HK-2 (cell line): ENCODE measurements around the gene ALDH16A1.
A peak's percentile ranks its signal among the peaks of the same experiment; 100 is the strongest.
"Not testable (repeated sequence)": the region's sequence is repeated elsewhere in the genome, so short reads cannot be mapped to it uniquely, and the experiment has no call there.

ENCODE experiments used
- DNase-seq: peaks from one replicate; pipeline ENCODE4 v3.0.0-alpha.2; 2018; ENCODE audit not compliant: unreplicated experiment

ALDH16A1 gene

DNA sequence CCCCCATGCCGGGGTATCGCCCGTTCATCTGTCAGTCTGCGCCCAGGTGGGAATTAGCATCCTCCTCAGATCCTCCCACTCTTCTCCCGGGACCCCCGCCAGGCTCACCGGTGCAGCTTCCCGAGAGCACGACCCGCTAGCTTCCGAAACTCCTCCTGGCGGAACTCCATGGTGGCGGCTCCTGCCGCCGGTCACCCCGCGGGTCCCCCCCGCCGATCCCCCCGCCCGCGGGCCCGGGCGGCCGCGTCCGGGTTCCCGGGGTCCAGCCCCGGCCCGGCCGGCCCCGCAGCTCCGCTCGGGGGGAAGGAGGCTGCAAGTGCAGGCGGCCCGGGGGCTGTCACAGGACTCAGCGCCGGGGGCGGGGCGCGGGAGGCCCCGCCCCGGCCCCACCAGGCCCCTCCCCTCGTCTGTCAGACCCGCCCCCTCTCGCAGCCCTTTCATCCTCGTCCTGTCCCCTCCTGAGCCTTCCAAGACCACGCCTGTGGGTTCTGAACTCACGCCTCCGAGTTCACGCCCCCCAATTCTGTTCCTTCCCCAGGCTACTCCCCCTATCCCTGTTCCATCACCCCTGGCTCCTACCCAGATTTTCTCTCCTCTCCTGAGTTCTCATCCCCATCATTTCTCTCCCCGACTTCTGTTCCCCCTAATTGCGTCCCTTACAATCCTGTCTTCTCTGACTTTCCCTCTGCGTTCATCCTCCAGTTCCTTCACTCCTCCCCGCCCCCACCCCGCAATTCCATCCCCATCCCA is 11.6 kb upstream of the ALDH16A1 start, which contains the start of gene SLC17A7:
TSS of gene SLC17A7 (minus strand) at position 318 of the 750 bp plus-strand sequence. CDS start at position 170, 148 bp downstream.
- DNase-seq, result no peak

DNA sequence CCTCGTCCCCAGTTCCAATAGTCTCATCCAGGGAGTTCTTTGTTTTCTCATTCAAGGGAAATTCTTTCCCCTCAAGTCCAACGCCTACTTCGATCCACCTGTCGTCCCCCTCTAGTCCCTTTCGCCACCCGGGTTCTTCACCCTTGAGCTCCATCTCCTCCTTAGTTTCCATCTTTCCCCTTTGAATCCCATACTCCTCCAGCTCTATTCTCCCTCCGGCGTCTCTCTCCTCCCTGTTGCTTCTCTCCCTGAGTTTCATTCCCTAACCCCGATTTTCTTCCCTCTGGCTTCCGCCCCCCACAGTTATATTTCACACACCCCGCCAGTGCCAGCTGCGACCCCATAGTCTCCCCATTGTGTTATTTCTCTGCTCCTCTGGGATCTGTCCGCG is 11.1 kb upstream of the ALDH16A1 start:
- DNase-seq, result no peak

DNA sequence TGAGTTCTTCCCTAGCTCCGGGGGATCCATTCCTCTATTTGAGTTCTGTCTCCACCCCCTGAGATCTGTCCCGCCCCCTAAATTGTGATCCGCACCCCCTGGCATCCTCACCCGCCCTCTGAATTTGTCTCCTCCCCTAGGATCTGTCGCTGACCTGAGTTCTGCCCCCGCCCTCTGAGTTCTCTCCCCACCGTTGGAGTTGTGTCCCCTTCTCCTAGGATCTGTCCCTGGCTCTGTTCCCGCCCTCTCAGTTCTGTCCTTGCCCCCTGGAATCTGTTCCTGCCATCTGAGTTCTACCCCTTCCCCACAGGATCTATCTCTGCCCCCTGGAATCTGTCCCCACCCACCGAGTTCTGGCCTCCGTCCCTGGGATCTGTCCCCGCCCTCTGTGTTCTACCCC is 10.7 kb upstream of the ALDH16A1 start:
- no peak for DNase-seq

DNA sequence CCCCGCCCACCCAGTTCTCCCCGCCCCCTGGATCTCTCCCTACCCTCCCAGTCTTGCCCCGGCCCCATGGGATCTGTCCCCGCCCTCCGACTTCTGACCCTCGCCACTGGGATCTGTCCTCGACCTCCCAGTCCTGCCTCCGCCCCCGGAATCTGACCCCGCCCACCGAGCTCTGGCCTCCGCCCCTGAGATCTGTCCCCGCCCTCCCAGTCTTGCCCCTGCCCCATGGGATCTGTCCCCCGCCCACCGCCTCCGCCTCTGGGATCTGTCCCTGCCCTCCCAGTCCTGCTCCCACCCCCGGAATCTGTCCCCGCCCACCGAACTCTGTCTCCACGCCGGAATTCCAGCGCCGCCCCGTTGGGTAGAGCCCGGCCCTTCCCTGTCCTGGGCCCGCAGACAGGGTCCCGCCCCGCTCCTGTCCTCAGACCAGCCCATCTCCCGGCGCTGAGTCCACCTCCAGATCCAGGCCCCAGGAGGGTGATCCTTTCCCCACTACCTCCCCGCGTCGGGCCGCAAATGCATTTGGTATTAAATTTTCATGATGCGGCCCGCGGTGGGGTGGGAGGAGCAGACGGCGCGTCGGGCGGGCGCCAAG is 10.2 kb upstream of the ALDH16A1 start:
- peak; percentile 94 for DNase-seq

DNA sequence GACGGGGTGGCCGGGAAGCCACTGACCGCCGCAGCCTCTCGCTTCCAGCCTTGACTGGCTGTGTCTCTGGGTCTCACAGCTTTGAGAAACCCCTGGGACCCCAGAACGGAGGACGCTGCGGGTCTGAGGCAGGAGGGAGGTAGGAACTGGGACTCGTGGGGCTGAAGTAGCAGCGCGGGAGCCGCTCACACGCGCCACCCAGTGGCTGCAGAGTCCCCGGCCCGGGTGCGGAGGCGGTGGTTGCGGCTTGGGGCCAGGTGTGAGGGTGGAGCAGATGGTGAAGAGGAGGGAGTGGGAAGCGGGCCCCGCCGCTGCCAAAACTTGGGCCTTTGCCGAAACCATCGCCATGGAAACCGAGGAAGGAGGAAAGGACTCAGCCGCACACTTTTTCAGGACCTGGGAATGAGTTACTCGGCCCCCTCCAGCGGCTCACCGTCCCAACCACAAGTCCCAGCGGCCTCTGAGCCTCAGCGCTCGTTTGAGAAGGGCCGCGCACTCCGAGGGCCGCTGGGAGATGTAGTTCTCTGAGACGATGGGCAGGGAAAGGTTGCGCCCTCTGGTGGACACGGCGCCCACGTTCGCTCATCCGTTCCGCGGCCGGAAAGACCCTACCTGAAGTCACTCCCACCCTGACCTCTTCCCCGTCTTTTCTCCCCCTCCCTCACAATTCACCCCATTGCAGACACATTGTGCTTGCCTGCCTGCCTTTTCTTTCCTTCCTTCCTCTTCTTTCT is 9.5 kb upstream of the ALDH16A1 start:
- DNase-seq, result peak; percentile 93

DNA sequence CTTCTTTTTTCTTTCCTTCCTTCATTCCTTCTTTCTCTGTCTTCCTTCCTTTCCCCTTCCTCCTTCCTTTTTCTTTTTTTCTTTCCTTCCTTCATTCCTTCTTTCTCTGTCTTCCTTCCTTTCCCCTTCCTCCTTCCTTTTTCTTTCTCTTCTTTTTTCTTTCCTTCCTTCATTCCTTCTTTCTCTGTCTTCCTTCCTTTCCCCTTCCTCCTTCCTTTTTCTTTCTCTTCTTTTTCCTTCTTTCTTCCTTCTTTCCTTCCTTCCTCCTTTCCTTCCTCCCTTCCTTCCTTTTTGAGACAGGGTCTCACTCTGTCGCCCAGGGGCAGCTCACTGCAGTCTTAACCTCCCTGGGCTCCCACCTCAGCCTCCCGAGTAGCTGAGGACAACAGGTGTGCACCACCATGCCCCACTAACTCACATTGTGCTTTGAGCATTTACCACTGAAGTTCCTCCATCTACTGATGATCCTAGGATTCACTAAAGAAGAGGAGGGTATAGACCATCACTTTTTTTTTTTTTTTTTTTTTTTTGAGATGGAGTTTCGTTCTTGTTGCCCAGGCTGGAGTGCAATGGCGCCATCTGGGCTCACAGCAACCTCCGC is 8.8 kb upstream of the ALDH16A1 start:
- DNase-seq, result not testable (repeated sequence)

DNA sequence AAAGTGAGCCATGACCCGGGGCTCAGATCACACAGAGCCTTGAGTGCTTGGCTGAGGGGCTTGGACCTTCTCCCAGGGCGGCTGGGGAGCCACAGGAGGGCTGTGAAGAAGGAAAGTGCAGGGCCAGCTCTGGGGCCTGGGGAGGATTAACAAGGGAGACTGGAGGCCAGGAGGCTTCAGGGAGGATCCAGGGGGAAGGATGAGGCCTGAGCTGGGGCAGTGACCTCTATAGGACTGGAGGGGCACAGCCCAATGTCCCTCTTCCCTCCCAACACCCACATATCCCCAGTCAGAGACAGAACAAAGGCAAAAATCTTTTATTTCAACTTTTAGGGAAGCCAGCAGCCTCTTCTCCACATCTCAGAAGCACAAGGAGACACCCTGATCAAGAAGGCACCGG is 7.0 kb upstream of the ALDH16A1 start:
- DNase-seq, result no peak

DNA sequence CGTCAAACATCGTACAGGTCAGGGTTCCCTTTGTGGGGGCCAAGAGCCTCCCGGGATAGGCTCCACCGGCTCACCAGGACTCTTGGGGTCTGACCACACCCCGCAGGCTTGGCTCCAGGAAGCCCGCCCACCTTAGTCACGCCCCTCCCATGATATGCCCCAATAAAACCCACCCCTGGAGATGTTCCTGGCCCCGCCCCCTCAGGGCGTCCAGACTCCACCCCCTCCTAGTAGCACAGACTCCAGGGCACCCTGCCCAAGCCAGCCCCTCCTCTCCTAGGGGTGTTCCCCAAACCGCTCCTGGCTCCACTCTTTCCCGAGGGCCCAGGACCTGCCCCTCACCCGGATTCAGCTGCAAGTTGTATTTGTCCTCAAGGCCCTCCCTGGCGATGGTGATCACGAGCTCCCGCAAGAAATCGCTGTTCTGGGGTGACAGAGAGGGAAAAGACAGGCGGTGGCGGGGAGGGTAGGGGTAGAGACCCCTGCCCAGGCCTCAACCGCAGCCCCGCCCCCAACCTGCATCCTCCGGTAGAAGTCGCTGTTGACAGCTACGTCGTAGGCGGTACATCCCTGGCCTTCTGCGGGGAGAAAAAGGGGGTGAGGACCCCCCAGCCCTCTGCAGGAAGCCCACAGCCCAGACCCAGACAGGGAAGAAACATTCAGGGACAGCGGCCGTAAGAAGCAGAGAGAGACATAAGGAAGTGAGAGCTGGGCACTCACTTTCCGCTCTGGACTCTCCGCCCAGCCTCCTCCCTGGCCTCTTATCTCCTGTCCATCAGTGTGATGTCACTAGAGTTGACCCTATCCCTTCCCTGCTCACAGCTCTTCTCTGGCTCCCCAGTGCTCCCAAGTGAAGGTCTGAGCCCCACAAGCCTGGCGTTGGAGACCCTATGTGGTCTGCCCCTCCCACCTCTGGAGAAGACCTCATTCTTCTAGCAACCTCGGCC is 5.3 kb upstream of the ALDH16A1 start:
- DNase-seq, result no peak

DNA sequence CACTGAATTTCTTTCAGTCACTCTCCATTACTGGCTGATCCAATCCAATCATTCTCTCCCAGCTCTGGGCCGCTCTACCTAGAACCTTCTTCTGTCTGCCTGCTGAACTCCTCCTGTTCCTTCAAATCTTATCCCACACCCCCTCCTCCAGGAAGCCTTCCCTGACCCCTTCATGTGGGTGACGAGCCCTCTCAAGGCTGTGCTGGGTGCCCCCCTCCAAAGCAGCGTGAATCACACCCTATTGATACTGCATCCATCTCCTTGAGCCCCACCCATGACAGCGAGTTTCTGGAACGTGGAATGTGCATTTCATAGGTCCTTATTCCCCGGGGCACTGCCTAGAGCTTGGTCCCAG is 4.6 kb upstream of the ALDH16A1 start:
- no peak for DNase-seq

DNA sequence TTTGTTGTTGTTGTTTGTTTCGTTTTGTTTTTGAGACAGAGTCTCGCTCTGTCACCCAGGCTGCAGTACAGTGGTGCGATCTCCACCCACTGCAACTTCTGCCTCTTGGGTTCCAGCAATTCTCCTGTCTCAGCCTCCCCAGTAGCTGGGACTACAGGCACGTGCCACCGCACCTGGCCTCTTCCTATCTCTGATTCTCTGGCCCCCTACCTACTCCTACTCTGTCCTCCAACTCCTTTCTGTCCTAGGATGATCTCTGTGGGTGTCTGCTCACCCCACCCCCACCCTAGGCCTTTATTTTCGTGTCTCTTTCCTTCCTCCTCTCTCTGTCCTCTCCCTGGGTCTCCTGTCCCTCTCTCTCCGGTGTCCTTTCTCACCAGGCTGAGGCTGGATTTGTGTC is 2.6 kb upstream of the ALDH16A1 start:
- no peak for DNase-seq

DNA sequence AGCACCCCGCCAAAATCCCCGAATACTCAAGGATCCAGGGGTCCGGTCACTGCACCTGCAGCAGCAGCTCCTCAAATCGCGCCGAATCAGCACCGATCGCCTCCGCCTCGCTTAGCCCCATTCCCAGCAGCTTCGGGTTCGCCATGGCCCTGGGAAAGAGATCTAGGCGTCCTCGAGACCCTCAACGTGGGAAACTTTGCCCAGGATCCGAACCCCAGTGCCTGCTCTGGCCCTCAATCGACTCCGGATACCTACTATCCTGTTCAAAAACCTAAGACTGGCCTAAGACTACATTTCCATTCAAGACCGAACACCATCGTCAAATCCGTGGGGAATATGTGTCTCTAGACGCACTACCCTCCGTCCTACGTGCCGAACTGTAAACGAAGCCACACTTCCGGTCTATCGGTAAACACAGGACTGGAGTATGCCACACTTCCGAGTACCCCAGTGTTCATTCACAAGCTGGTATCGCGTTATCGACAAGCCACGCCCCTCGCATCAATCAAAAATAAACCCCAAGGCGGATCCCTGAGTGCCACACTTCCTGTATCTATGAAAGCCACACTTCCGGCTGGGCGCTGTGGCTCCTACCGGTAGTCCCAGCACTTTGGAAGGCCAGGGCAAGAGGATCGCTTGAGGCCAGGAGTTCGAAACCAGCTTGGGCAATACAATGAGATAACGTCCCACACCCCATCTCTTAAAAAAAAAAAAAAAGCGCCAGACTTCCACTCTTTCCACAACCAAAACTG is 1.4 kb upstream of the ALDH16A1 start, which contains the start of gene PIH1D1:
TSS of gene PIH1D1 (minus strand) at position 385 of the 752 bp plus-strand sequence. CDS start at position 145, 240 bp downstream.
- DNase-seq, result peak; percentile 96

DNA sequence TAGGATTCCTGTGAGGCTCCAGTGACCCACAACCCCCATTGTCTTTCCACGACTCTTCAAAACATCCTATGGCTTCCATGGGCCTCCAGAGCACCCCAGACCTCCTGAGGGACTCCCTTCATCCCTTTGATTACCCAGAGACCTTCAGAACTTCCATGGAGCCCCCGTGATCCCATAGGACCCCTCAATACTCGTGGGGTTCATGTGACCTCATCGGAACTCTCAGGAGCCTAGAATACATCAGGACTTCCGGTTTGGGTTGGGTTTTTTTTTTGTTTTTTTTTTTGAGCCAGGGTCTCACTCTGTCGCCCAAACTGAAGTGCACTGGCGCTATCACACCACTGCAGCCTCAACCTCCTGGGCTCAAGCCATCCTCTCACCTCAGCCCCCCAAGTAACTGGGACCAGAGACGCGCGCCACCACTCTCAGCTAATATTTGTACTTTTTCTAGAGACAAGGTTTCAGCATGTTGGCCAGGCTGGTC is 774 bp downstream of the ALDH16A1 start:
- DNase-seq, result no peak

DNA sequence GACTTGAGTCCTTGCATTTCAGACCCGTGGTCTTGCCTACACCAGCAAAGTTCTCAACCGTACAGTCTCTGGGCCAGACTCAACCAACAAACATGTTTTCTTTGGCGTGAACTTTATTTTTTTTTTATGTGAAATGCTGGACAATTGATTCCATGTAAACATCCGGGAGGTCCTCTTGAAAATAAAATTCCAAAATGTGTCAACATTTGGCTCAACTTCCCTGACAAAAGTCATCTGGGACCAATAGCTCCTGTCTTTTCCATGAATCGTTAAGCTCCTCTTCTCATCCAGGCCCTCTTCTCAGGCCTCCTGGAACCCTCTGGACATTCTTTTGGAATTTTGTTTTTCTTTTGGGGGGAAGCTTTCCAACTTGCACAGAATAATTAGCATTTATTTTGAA is 2.7 kb downstream of the ALDH16A1 start:
- no peak for DNase-seq

DNA sequence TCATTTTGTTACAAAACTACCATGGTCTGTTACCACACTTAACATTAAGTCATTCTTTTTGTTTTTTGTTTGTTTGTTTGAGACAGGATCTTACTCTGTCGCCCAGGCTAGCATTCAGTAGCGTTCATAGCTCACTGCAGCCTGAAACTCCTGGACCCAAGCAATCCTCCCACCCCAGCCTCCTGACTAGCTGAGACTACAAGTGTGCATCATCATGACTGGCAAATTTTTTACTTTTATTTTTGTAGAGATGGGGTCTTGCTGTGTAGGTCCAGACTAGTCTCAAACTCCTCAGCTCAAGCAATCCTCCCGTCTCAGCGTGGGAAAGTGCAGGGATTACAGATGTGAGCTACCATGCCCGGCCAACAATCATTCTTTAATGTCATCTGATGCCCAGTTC is 3.3 kb downstream of the ALDH16A1 start:
- no peak for DNase-seq

DNA sequence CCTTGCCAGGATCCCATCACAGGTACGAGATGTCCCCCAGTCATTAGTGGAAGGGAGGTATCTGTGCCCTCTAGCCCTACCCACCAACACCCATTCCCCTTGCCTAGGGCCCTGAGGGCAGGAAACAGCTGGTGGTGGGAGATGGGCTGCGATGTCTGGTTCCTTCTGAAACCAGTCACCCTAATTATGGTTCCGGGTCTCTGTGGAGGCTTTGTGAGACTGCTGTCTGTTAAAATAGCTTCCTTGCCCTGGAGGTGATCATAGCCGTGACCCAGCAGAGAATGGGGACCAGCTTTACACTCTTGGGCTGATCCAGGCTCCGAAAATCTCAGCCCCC is 5.5 kb downstream of the ALDH16A1 start:
- DNase-seq, result no peak

DNA sequence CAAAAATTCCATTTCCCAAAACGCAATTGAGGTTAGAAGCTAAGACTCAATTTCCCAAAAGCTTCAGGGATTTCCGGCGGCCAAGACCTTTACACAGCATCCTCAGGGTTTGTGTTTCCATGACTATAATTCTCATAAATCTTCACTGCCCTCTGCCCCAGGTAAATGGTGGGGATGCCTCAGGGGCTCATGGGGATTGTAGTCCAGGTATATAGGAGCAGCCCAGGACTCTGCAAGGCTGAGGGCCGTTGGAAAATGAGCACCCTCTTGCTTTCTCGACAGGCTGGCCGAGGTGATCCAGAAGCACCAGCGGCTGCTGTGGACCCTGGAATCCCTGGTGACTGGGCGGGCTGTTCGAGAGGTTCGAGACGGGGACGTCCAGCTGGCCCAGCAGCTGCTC is 6.4 kb downstream of the ALDH16A1 start:
- DNase-seq, result no peak

DNA sequence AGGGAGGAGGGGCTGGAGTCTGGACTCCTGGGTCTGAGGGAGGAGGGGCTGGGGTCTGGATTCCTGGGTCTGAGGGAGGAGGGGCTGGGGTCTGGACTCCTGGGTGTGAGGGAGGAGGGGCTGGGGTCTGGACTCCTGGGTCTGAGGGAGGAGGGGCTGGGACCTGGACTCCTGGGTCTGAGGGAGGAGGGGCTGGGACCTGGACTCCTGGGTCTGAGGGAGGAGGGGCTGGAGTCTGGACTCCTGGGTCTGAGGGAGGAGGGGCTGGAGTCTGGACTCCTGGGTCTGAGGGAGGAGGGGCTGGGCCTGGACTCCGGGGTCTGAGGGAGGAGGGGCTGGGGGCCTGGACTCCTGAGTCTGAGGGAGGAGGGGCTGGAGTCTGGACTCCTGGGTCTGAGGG is 8.1 kb downstream of the ALDH16A1 start:
- not testable (repeated sequence) for DNase-seq

DNA sequence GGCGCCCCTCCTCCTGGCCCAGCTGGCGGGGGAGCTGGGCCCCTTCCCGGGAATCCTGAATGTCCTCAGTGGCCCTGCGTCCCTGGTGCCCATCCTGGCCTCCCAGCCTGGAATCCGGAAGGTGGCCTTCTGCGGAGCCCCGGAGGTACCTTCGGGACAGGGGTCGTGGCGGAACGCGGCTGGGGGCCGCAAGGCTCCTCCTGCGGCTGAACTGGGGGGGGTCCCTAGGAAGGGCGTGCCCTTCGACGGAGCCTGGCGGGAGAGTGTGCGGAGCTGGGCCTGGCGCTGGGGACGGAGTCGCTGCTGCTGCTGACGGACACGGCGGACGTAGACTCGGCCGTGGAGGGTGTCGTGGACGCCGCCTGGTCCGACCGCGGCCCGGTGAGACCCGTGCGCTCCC is 8.6 kb downstream of the ALDH16A1 start:
- DNase-seq, result no peak

DNA sequence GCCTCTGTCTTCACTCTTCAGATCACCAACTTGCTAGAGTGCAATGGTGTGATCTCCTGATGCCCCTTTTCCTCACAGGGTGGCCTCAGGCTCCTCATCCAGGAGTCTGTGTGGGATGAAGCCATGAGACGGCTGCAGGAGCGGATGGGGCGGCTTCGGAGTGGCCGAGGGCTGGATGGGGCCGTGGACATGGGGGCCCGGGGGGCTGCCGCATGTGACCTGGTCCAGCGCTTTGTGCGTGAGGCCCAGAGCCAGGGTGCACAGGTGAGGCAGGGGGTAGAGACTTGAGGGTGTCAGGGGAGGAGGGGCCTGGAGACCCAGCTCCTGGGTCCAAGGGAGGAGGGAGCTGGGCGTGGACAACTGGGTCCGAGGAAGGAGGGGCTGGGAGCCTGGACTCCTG is 9.5 kb downstream of the ALDH16A1 start:
- no peak for DNase-seq

DNA sequence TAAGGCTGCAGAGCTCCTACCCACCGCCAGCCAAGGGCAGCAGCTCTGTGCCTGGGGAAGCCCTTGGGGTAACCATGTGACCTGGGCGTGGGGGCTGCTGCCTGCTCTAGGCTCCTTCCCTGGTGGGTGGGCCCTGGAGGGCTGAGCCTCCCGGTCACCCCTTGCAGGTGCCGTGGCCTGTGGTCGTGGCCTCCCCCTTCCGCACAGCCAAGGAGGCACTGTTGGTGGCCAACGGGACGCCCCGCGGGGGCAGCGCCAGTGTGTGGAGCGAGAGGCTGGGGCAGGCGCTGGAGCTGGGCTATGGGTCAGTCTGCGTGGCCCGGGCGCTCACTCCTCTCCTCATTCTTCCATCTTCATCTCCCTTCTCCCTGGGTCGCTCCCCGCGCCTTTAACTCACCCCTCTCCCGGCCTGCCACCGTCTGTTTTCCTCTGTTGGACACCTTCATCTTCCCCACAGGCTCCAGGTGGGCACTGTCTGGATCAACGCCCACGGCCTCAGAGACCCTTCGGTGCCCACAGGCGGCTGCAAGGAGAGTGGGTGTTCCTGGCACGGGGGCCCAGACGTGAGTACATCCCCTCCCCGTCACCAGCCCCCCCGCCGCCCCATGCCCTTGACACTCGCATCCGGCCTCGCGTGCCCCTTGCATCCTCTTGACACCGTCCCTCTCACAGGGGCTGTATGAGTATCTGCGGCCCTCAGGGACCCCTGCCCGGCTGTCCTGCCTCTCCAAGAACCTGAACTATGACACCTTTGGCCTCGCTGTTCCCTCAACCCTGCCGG is 11.1 kb downstream of the ALDH16A1 start:
- DNase-seq, result no peak
